ENCODE data around the gene NBAS.

DNA sequence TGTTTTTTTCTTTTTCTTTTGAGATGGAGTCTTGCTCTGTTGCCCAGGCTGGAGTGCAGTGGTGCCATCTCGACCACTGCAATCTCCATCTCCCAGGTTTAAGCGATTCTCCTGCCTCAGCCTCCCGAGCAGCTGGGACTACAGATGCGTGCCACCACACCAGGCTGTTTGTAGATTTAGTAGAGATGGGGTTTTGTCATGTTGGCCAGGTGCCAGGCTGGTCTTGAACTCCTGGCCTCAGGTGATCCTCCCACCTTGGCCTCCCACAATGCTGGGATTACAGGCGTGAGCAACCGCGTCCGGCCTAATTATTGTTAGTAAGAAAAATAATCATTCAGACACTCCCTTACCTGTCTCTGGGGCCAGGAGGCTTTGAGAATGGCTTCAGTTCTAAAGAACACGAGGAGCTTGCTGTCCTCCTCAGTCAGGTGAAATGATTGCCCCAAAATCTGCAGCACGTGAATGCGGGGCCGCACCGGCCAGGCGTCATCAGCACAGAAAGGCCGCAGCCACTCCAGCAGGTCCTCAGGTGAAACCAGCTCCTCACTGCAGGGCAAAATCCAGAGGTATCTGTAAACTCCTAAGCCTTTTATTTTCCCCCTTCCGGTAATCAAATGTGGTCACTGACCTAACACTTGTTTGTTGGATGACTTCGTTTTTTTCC, 342.6 kb downstream of the NBAS start:
- TF ChIP-seq, protein P1, sequence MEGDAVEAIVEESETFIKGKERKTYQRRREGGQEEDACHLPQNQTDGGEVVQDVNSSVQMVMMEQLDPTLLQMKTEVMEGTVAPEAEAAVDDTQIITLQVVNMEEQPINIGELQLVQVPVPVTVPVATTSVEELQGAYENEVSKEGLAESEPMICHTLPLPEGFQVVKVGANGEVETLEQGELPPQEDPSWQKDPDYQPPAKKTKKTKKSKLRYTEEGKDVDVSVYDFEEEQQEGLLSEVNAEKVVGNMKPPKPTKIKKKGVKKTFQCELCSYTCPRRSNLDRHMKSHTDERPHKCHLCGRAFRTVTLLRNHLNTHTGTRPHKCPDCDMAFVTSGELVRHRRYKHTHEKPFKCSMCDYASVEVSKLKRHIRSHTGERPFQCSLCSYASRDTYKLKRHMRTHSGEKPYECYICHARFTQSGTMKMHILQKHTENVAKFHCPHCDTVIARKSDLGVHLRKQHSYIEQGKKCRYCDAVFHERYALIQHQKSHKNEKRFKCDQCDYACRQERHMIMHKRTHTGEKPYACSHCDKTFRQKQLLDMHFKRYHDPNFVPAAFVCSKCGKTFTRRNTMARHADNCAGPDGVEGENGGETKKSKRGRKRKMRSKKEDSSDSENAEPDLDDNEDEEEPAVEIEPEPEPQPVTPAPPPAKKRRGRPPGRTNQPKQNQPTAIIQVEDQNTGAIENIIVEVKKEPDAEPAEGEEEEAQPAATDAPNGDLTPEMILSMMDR (IDR thresholded peaks at IDR 0.05 in 2 of 3, conservative IDR thresholded peaks at IDR 0.05 in 1 of 3; ENCODE audit: control insufficient read depth in 2 of 3, extremely low read depth in 1 of 3, insufficient read depth in 1 of 3, low read depth in 3 of 3, low read length in 3 of 3): no peak
- TF ChIP-seq RELA (IDR thresholded peaks at IDR 0.05; ENCODE audit: borderline replicate concordance, partially characterized antibody) (no peak), EZH2 (IDR thresholded peaks at IDR 0.05; ENCODE audit: borderline replicate concordance, control insufficient read depth, low read depth, low read length) (no peak), SMAD1 (IDR thresholded peaks at IDR 0.05; ENCODE audit: low read depth, partially characterized antibody) (no peak), SREBF2 (IDR thresholded peaks at IDR 0.05; ENCODE audit: low read length) (no peak)

Measured in GM12878 (cell line).